DND-41 (cell line): Measurements from ENCODE around the gene CHD6.

Experiments
- ATAC-seq: fragments of 200-7000 bp; cut with Tn5 transposase; 3 replicates; pipeline ENCODE4 v1.9.1; 2021; ENCODE audit warnings: low read depth; ENCODE audit not compliant: insufficient read depth
- DNase-seq: peaks from one replicate; pipeline ENCODE4 v3.0.0-alpha.2; 2020
- H2AFZ ChIP-seq: 2 replicates; pipeline ENCODE4 v1.6.0; 2012; ENCODE audit warnings: low read depth, low read length
- H3K27ac ChIP-seq: 2 replicates; pipeline ENCODE4 v1.5.1; 2012; ENCODE audit warnings: low read length, inconsistent platforms
- H3K27me3 ChIP-seq: fragments of 200-600 bp; sonication (generic); 2 replicates; pipeline ENCODE4 v1.6.0; 2012; ENCODE audit warnings: low read length, mild to moderate bottlenecking, inconsistent platforms; ENCODE audit not compliant: insufficient read depth, poor library complexity
- H3K36me3 ChIP-seq: 2 replicates; pipeline ENCODE4 v1.5.1; 2012; ENCODE audit warnings: low read length, inconsistent platforms; ENCODE audit not compliant: insufficient read depth
- H3K4me1 ChIP-seq: 2 replicates; pipeline ENCODE4 v1.5.1; 2012; ENCODE audit warnings: mild to moderate bottlenecking, low read length; ENCODE audit not compliant: insufficient read depth
- H3K4me2 ChIP-seq: 2 replicates; pipeline ENCODE4 v1.6.0; 2012; ENCODE audit warnings: mild to moderate bottlenecking, moderate library complexity, low read length, inconsistent platforms; ENCODE audit not compliant: insufficient read depth
- H3K4me3 ChIP-seq, 2 experiments: fragments of 200-600 bp in 1 of 2; shearing (Covaris generic) in 1 of 2; 2 replicates each; pipeline ENCODE4 v1.5.1; 2012 to 2016; ENCODE audit warnings: inconsistent platforms in 2 of 2, low read length in 2 of 2, mild to moderate bottlenecking in 2 of 2, low read depth in 1 of 2, moderate library complexity in 1 of 2
- H3K79me2 ChIP-seq: 2 replicates; pipeline ENCODE4 v1.6.0; 2012; ENCODE audit warnings: low read length, inconsistent platforms; ENCODE audit not compliant: insufficient read depth
- H3K9ac ChIP-seq: 2 replicates; pipeline ENCODE4 v1.6.0; 2012; ENCODE audit warnings: low read depth, mild to moderate bottlenecking, inconsistent platforms, low read length, moderate library complexity
- H3K9me3 ChIP-seq: 2 replicates; pipeline ENCODE4 v1.5.1; 2012; ENCODE audit warnings: low read length, moderate library complexity, mild to moderate bottlenecking, inconsistent platforms; ENCODE audit not compliant: insufficient read depth, severe bottlenecking
- H4K20me1 ChIP-seq: 2 replicates; pipeline ENCODE4 v1.6.0; 2012; ENCODE audit warnings: low read length; ENCODE audit not compliant: insufficient read depth
- EZH2 ChIP-seq: IDR thresholded peaks from 3 replicates; pipeline ENCODE4 v1.6.1; 2012; ENCODE audit warnings: borderline replicate concordance, low read depth, mild to moderate bottlenecking, moderate library complexity, low read length, inconsistent platforms; ENCODE audit not compliant: severe bottlenecking
- TF ChIP-seq, protein P1 (sequence below): IDR thresholded peaks from 2 replicates; pipeline ENCODE4 v1.5.1; 2012; ENCODE audit warnings: borderline replicate concordance, low read length, moderate library complexity, mild to moderate bottlenecking; ENCODE audit not compliant: poor library complexity, severe bottlenecking; ENCODE audit errors: extremely low read depth

CHD6 gene

GRCh38 chr20:41360831-41361756, 257.1 kb downstream of the CHD6 start:
- H3K4me1 ChIP-seq: no peaks in the 10 kb centered on the region
- no peaks in the 10 kb centered on the region for H3K36me3 ChIP-seq
- H3K9ac ChIP-seq: no peak overlapping the region
- H3K4me3 ChIP-seq: no peak overlapping the region
- DNase-seq (no peak), ATAC-seq (no peak)
- H2AFZ ChIP-seq: no peak overlapping the region
- no peak overlapping the region for H3K4me2 ChIP-seq
- H3K27me3 ChIP-seq: no peaks in the 10 kb centered on the region
- no peak overlapping the region for H3K27ac ChIP-seq
- H4K20me1 ChIP-seq: peaks cover 5% of the 10 kb centered on the region; the same call in 1 of the 2 replicates
- TF ChIP-seq EZH2: no peak
- TF ChIP-seq, protein P1, sequence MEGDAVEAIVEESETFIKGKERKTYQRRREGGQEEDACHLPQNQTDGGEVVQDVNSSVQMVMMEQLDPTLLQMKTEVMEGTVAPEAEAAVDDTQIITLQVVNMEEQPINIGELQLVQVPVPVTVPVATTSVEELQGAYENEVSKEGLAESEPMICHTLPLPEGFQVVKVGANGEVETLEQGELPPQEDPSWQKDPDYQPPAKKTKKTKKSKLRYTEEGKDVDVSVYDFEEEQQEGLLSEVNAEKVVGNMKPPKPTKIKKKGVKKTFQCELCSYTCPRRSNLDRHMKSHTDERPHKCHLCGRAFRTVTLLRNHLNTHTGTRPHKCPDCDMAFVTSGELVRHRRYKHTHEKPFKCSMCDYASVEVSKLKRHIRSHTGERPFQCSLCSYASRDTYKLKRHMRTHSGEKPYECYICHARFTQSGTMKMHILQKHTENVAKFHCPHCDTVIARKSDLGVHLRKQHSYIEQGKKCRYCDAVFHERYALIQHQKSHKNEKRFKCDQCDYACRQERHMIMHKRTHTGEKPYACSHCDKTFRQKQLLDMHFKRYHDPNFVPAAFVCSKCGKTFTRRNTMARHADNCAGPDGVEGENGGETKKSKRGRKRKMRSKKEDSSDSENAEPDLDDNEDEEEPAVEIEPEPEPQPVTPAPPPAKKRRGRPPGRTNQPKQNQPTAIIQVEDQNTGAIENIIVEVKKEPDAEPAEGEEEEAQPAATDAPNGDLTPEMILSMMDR: no peak
- no peaks in the 10 kb centered on the region for H3K79me2 ChIP-seq
- no peaks in the 10 kb centered on the region for H3K9me3 ChIP-seq

- H3K79me2 ChIP-seq: no peaks in the 10 kb centered on the region
- H3K4me3 ChIP-seq: no peak overlapping the region
- H4K20me1 ChIP-seq: peaks cover 5% of the 10 kb centered on the region; the same call in 1 of the 2 replicates
- H2AFZ ChIP-seq: no peak overlapping the region
- DNase-seq (no peak), ATAC-seq (no peak)
- TF ChIP-seq EZH2: no peak
- TF ChIP-seq, protein P1: no peak
- no peaks in the 10 kb centered on the region for H3K36me3 ChIP-seq
- H3K4me2 ChIP-seq: no peak overlapping the region
- H3K27ac ChIP-seq: no peak overlapping the region
- no peaks in the 10 kb centered on the region for H3K27me3 ChIP-seq
- no peaks in the 10 kb centered on the region for H3K4me1 ChIP-seq
- no peaks in the 10 kb centered on the region for H3K9me3 ChIP-seq
- no peak overlapping the region for H3K9ac ChIP-seq
Measured at GRCh38 chr20:41359541-41360011, 258.6 kb downstream of the CHD6 start.

DNA sequence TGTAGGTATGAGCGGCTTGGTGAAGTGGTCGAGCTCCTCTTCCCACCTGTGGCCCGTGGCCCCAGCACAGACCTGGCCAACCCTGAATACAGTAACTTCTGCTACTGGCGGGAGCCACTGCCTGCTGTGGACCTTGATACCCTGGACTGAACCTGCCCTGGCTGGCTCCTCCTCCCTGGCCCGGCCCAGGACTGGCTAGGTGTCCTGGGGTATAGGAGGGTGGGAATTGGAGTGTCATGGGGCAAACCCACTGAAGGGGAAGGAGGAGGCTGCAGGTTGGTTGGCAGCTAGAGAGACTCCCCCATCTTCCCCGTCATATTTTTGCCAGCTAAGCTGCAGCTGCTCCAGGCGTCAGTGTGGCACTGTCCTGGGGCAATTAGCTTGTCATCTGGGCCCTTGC, 259.5 kb downstream of the CHD6 start:
- Histone ChIP-seq H3K79me2 (no peaks in the 10 kb centered on the region), H3K36me3 (no peaks in the 10 kb centered on the region), H3K27ac (no peak overlapping the region), H4K20me1 (peaks cover 5% of the 10 kb centered on the region), H3K9ac (no peak overlapping the region), H2AFZ (no peak overlapping the region), H3K27me3 (no peaks in the 10 kb centered on the region), H3K4me1 (no peaks in the 10 kb centered on the region), H3K9me3 (no peaks in the 10 kb centered on the region), H3K4me3 (no peak overlapping the region), H3K4me2 (no peak overlapping the region)
- DNase-seq (no peak), ATAC-seq (no peak)
- TF ChIP-seq, protein P1: no peak
- no peak for TF ChIP-seq EZH2
